ENCODE data around the gene PDIA6. TPM values are rescaled to one million over a fixed set of nuclear protein-coding genes. Genes with fewer than 3 reads are reported as not detected.

Gene PDIA6
- total and polyA plus RNA-seq, 4 donors, result 159 to 348 (median 246) TPM

- H3K9me3 ChIP-seq (ENCODE audit: control insufficient read depth in 4 of 4, low read length in 3 of 4), result no peaks in the 10 kb centered on the region
- H3K27me3 ChIP-seq (ENCODE audit: control insufficient read depth in 4 of 4, insufficient read depth in 4 of 4, low read length in 3 of 4), result no peaks in the 10 kb centered on the region
- no peak overlapping the region for H3K27ac ChIP-seq (ENCODE audit: low read depth in 1 of 2, low read length in 2 of 2)
- no peak overlapping the region for H3K4me3 ChIP-seq (ENCODE audit: low read depth in 1 of 3, low read length in 3 of 3)
- H3K4me1 ChIP-seq (ENCODE audit: control insufficient read depth in 4 of 4, insufficient read depth in 4 of 4, low read length in 3 of 4), result no peaks in the 10 kb centered on the region
- 81% methylated on average over 23 of the region's 23 CpGs for WGBS
- no peak for DNase-seq (ENCODE audit: low spot score)
- TF ChIP-seq FOXA1 (IDR thresholded peaks at IDR 0.05) (no peak), REST (IDR thresholded peaks at IDR 0.05) (no peak), HNF4A (conservative IDR thresholded peaks at IDR 0.05) (no peak), RAD21 (IDR thresholded peaks at IDR 0.05) (no peak), GABPA (IDR thresholded peaks at IDR 0.05 in 1 of 2, conservative IDR thresholded peaks at IDR 0.05 in 1 of 2) (no peak), HNF4G (IDR thresholded peaks at IDR 0.05) (no peak), RXRA (IDR thresholded peaks at IDR 0.05) (no peak), FOXA2 (IDR thresholded peaks at IDR 0.05) (no peak), ATF3 (IDR thresholded peaks at IDR 0.05) (no peak), YY1 (IDR thresholded peaks at IDR 0.05) (no peak), CTCF (IDR thresholded peaks at IDR 0.05; ENCODE audit: low read depth, low read length, missing input control) (no peak), TAF1 (conservative IDR thresholded peaks at IDR 0.05) (no peak), JUND (IDR thresholded peaks at IDR 0.05) (no peak)
- peaks cover 0 to 10% (median 6%) of the 10 kb centered on the region in 4 donors for H3K36me3 ChIP-seq (ENCODE audit: control insufficient read depth in 4 of 4, insufficient read depth in 3 of 4, low read depth in 1 of 4, low read length in 3 of 4)
- no peak overlapping the region for H3K9ac ChIP-seq (ENCODE audit: low read depth in 1 of 2, low read length in 2 of 2)
Measured at GRCh38 chr2:10775021-10775780, 37.4 kb downstream of the PDIA6 start.

GRCh38 chr2:10774394-10774793 lies 38.2 kb downstream of the PDIA6 start:
- no peaks in the 10 kb centered on the region for H3K27me3 ChIP-seq (ENCODE audit: control insufficient read depth in 4 of 4, insufficient read depth in 4 of 4, low read length in 3 of 4)
- no peak overlapping the region for H3K4me3 ChIP-seq (ENCODE audit: low read depth in 1 of 3, low read length in 3 of 3)
- peaks cover 0 to 7% (median 1%) of the 10 kb centered on the region in 4 donors for H3K36me3 ChIP-seq (ENCODE audit: control insufficient read depth in 4 of 4, insufficient read depth in 3 of 4, low read depth in 1 of 4, low read length in 3 of 4)
- H3K9ac ChIP-seq (ENCODE audit: low read depth in 1 of 2, low read length in 2 of 2), result no peak overlapping the region
- 75% methylated on average over 6 of the region's 6 CpGs for WGBS
- H3K27ac ChIP-seq (ENCODE audit: low read depth in 1 of 2, low read length in 2 of 2), result no peak overlapping the region
- DNase-seq (ENCODE audit: low spot score), result no peak
- H3K9me3 ChIP-seq (ENCODE audit: control insufficient read depth in 4 of 4, low read length in 3 of 4), result no peaks in the 10 kb centered on the region
- no peaks in the 10 kb centered on the region for H3K4me1 ChIP-seq (ENCODE audit: control insufficient read depth in 4 of 4, insufficient read depth in 4 of 4, low read length in 3 of 4)
- no peak for TF ChIP-seq RAD21 (IDR thresholded peaks at IDR 0.05)
- TF ChIP-seq YY1 (IDR thresholded peaks at IDR 0.05), result no peak
- no peak for TF ChIP-seq REST (IDR thresholded peaks at IDR 0.05)
- no peak for TF ChIP-seq RXRA (IDR thresholded peaks at IDR 0.05)
- TF ChIP-seq JUND (IDR thresholded peaks at IDR 0.05), result no peak
- no peak for TF ChIP-seq NR2F2 (IDR thresholded peaks at IDR 0.05)
- no peak for TF ChIP-seq CTCF (IDR thresholded peaks at IDR 0.05; ENCODE audit: low read depth, low read length, missing input control)
- TF ChIP-seq MAX (IDR thresholded peaks at IDR 0.05), result no peak
- TF ChIP-seq FOXA1 (IDR thresholded peaks at IDR 0.05), result no peak
- no peak for TF ChIP-seq TAF1 (conservative IDR thresholded peaks at IDR 0.05)
- TF ChIP-seq EGR1 (IDR thresholded peaks at IDR 0.05; ENCODE audit: low read depth in 2 of 2), result no peak
- no peak for TF ChIP-seq ZBTB33 (IDR thresholded peaks at IDR 0.05)
